Effector memory CD4-positive, alpha-beta T cell (primary cell): ENCODE measurements around the gene RPL7A.
"Not testable (repeated sequence)": the region's sequence is repeated elsewhere in the genome, so short reads cannot be mapped to it uniquely, and the experiment has no call there.

Experiments
- DNase-seq, 3 donors: peaks; one replicate each; pipeline ENCODE4 v3.0.0-alpha.2; 2020
- H3K27ac ChIP-seq: 2 replicates; pipeline ENCODE4 v1.7.0; 2013; ENCODE audit warnings: mild to moderate bottlenecking, low read length, moderate library complexity; ENCODE audit not compliant: insufficient read depth, poor library complexity, severe bottlenecking
- H3K27me3 ChIP-seq: replicated peaks from 2 replicates; pipeline ENCODE4 v1.7.0; 2013; ENCODE audit warnings: mild to moderate bottlenecking, low read length; ENCODE audit not compliant: insufficient read depth, control insufficient read depth, poor library complexity, severe bottlenecking
- H3K36me3 ChIP-seq: 2 replicates; pipeline ENCODE4 v1.7.0; 2013; ENCODE audit warnings: mild to moderate bottlenecking, low read length, moderate library complexity; ENCODE audit not compliant: control insufficient read depth, insufficient read depth
- H3K4me1 ChIP-seq: 2 replicates; pipeline ENCODE4 v1.7.0; 2013; ENCODE audit warnings: low read length, mild to moderate bottlenecking; ENCODE audit not compliant: control insufficient read depth, insufficient read depth, poor library complexity, severe bottlenecking
- H3K4me3 ChIP-seq: 2 replicates; pipeline ENCODE4 v1.7.0; 2013; ENCODE audit warnings: low read length, low read depth, mild to moderate bottlenecking; ENCODE audit not compliant: insufficient read depth, poor library complexity, severe bottlenecking
- H3K9me3 ChIP-seq: 2 replicates; pipeline ENCODE4 v1.7.0; 2013; ENCODE audit warnings: mild to moderate bottlenecking, low read length, moderate library complexity; ENCODE audit not compliant: control insufficient read depth

The RPL7A gene

DNA sequence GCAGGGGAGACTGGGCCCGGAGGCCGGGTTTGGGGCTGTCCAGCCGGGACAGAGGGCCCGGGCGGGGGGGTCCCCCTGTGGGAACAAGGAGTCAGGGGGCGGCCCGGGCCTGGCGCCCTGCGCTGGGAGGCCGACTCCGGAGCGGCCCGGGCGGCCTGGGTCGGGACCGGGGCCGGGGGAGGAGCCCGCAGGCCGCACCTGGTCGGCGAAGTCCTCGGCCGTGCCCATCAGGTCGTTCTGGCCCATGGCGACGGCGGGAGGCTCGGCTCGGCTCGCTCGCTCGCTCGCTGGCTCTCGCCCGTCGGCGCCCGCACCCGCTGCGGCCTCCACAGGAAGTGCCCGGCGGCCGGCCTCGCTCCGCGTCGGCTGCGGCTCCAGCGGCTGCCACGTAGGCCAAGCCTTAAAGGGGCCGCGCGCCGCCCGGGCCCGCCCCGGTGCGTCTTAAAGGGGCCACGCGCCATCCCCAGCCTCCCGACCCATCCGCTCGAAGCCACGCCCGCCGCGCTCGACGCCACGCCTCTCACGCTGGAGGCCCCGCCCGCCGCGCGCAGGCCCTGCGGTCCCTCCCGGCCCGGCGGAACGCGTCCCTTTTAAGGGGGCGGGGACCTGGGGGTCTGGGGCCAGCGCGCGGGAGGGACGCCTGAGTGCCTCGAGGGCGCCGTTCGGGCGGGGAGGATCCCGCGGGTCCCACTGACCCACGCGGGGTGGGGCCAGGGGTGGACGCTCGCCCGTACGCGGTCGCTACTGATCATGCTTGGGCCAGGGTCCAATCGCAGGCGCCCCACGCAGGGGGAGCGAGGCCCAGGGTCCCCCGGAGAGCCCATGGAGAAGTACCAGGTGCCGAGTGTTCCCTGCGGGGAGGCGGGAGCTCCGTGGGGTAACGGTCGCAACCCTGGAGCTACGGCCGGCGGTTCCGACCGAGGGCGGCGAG, 28.0 kb downstream of the RPL7A start, which contains the start of the genes STKLD1 and SURF4:
TSS of gene STKLD1 (plus strand) at position 643 of the 931 bp plus-strand sequence. CDS start at position 751, 108 bp downstream.
TSS of gene SURF4 (minus strand) at position 337 of the 931 bp plus-strand sequence. CDS start at position 246, 91 bp downstream.
- peak within 1 kb of the TSS; percentile 92 for H3K27ac ChIP-seq
- no peaks in the 10 kb centered on the region for H3K36me3 ChIP-seq
- no peaks in the 10 kb centered on the region for H3K27me3 ChIP-seq
- peak within 1 kb of the TSS; percentile 71 for H3K4me3 ChIP-seq
- DNase-seq = peak; percentile 87 to 88 (median 87)
- peaks cover 40% of the 10 kb centered on the region for H3K4me1 ChIP-seq
- H3K9me3 ChIP-seq = no peaks in the 10 kb centered on the region

DNA sequence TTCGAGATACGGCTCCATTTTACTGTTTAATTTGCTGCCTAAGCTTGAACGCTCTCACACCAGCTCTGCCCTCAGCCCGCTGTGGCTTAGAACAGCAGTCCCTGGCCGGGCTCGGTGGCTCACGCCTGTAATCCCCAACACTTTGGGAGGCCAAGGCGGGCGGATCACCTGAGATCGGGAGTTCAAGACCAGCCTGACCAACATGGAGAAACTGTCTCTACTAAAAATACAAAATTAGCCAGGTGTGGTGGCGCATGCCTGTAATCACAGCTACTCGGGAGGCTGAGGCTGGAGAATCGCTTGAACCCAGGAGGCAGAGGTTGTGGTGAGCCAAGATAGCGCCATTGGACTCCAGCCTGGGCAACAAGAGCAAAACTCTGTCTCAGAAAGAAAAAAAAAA, 29.3 kb downstream of the RPL7A start:
- not testable (repeated sequence) for H3K4me3 ChIP-seq, H3K36me3 ChIP-seq, DNase-seq, H3K27ac ChIP-seq, H3K9me3 ChIP-seq, H3K27me3 ChIP-seq
- peaks cover 27% of the 10 kb centered on the region for H3K4me1 ChIP-seq

DNA sequence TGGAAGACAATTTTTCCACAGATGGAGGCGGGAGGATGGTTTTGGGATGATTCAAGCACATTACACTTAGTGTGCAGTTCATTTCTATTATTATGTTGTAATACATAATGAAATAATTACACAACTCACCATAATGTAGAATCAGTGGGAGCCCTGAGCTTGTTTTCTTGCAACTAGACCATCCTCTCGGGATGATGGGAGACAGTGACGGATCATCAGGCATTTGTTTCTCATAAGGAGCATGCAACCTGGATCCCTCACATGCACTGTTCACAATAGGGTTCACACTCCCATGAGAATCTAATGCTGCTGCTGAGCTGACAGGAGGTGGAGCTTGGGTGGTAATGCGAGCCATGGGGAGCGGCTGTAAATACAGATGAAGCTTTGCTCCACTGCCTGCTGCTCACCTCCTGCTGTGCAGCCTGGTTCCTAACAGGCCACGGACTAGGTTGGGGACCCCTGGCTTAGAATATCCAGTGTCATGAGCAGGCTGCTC, 29.8 kb downstream of the RPL7A start:
- peaks cover 22% of the 10 kb centered on the region for H3K4me1 ChIP-seq
- H3K27me3 ChIP-seq = no peaks in the 10 kb centered on the region
- DNase-seq = no peak
- no peaks in the 10 kb centered on the region for H3K9me3 ChIP-seq
- no peak overlapping the region for H3K4me3 ChIP-seq
- H3K27ac ChIP-seq = no peak overlapping the region
- no peaks in the 10 kb centered on the region for H3K36me3 ChIP-seq

DNA sequence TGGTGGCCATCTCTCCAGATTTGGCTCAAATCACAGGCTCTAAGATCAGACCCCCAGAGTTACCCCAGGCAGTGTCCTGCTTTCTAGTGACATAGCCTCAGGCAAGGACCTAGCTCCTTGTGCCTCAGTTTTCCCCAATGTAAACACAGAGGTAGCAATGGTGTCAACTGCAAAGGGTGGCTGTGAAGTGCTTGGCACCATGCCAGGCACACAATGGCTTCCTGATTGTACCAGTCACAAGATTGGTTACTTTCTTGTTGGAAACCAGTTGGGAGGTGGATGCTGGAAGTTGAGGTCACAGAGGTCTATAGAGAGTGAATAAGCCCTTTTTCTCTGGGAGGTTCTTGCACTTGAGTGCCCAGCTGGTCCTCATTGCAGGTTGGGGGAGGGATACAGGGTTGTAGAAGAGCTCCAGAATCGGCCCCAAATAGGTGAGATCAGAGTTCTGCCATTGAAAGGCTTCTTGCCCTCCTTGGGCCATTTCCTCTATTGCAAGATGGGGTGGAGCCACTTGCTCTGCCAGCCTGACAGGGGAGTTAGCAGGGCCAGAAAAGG, 30.5 kb downstream of the RPL7A start:
- no peaks in the 10 kb centered on the region for H3K36me3 ChIP-seq
- H3K4me3 ChIP-seq = no peak overlapping the region
- peaks cover 16% of the 10 kb centered on the region for H3K4me1 ChIP-seq
- DNase-seq = no peak
- no peak overlapping the region for H3K27ac ChIP-seq
- no peaks in the 10 kb centered on the region for H3K9me3 ChIP-seq
- H3K27me3 ChIP-seq = no peaks in the 10 kb centered on the region

DNA sequence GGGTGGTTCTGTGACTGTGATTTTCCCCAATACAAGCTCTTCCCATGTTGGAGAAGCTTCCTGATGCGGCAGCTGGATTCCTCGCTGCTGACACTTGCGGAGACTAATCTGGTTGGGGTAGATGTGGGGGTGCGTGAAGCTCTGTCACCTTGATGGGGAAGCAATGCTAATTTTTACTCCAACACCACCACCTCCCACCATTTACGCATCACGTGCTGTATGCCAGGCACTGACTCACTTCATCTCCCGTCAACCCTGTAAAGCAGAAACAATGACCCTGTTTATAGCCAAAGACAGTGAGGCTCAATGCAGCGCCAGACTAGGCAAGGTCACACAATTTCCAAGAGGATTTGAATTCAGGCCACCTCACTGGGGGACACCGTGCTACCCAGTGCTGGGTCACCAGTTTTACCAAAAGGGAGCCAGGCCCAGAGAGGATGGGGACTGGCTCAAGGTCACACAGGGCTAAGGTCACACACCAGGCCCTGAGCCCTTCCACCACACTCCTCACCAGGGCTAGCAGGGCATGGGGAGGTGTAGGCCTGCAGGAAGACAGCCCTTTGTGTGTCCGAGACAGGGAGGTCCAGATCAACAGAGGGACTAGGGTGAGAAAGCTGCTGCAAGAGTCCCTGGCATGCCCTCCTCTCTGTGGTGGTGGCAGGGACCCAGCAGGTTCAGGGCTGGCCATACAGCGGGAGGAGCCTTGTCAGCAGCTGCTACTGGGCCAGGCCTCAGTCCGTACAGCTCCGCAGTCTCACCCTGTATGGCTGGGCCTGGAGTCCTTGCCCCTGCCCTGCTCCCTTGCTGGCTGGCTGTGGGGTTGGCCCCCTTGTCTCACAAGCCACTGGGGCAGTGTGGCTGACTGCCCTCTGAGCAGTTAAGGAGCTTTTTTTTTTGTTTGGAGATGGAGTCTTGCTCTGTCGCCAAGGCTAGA, 31.4 kb downstream of the RPL7A start:
- Histone ChIP-seq H3K27me3 (no peaks in the 10 kb centered on the region), H3K4me3 (no peak overlapping the region)

DNA sequence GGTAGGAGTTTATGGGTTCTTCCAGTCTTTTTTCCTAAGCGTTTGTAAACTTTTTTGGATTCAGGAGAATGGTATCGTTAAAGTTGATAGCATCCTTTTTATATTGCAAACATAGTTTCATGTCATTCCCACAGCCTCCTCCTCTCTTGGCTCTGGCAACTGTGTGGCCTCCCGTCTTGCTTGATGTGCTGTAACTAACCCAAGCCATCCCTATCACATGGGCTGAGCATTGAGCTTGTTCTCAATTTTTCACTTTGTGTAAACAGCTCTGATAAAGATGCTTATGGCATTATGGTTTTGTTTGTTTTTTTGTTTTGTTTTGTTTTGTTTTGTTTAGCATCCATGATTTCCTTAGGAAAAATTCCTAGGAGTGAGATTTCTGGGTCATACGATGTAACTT, 32.7 kb downstream of the RPL7A start:
- H3K4me3 ChIP-seq = no peak overlapping the region
- no peak overlapping the region for H3K27ac ChIP-seq
- no peaks in the 10 kb centered on the region for H3K9me3 ChIP-seq
- no peaks in the 10 kb centered on the region for H3K27me3 ChIP-seq
- H3K36me3 ChIP-seq = no peaks in the 10 kb centered on the region
- H3K4me1 ChIP-seq = peaks cover 7% of the 10 kb centered on the region
- DNase-seq = no peak

More for the DNA sequence above, 31.4 kb downstream of the RPL7A start:
- Histone ChIP-seq H3K4me1 (peaks cover 7% of the 10 kb centered on the region), H3K9me3 (no peaks in the 10 kb centered on the region), H3K27ac (no peak overlapping the region), H3K36me3 (no peaks in the 10 kb centered on the region)
- no peak for DNase-seq

DNA sequence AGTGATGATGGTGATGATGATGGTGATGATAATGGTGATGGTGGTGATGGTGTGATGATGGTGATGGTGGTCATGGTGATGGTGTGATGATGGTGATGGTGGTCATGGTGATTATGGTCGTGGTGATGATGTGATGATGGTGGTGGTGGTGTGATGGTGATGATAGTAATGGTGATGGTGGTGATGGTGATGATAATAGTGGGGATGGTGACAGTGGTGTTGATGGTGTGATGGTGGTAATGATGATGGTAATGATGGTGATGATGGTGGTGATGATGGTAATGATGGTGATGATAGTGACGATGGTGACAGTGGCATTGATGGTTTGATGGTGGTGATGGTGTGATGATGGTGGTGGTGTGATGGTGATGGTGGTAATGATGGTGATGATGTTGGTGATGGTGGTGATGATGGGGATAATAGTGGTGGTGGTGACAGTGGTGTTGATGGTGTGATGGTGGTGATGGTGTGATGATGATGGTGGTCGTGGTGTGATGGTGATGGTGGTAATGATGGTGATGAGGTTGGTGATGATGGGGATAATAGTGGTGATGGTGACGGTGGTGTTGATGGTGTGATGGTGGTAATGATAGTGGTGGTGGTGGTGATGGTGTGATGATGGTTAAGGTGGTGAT, 34.6 kb downstream of the RPL7A start:
- no peaks in the 10 kb centered on the region for H3K36me3 ChIP-seq
- no peak overlapping the region for H3K4me3 ChIP-seq
- H3K9me3 ChIP-seq = no peaks in the 10 kb centered on the region
- H3K27ac ChIP-seq = no peak overlapping the region
- no peak for DNase-seq
- no peaks in the 10 kb centered on the region for H3K27me3 ChIP-seq
- no peaks in the 10 kb centered on the region for H3K4me1 ChIP-seq

DNA sequence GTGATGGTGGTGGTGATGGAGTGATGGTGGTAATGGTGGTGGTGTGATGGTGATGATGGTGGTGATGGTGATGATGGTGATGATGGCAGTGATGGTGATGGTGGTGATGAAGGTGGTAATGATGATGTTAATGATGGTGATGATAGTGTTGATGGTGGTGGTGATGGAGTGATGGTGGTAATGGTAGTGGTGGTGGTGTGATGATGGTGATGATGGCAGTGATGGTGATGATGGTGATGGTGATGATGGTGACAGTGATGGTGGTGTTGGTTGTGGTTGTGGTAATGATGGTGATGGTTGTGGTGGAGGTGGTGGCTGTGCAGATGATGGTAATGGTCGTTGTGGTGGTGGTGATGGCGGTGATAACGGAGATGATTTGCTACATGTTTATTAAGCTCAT, 35.4 kb downstream of the RPL7A start:
- DNase-seq = no peak
- Histone ChIP-seq H3K4me1 (no peaks in the 10 kb centered on the region), H3K4me3 (no peak overlapping the region), H3K27me3 (no peaks in the 10 kb centered on the region), H3K36me3 (no peaks in the 10 kb centered on the region), H3K9me3 (no peaks in the 10 kb centered on the region), H3K27ac (no peak overlapping the region)

DNA sequence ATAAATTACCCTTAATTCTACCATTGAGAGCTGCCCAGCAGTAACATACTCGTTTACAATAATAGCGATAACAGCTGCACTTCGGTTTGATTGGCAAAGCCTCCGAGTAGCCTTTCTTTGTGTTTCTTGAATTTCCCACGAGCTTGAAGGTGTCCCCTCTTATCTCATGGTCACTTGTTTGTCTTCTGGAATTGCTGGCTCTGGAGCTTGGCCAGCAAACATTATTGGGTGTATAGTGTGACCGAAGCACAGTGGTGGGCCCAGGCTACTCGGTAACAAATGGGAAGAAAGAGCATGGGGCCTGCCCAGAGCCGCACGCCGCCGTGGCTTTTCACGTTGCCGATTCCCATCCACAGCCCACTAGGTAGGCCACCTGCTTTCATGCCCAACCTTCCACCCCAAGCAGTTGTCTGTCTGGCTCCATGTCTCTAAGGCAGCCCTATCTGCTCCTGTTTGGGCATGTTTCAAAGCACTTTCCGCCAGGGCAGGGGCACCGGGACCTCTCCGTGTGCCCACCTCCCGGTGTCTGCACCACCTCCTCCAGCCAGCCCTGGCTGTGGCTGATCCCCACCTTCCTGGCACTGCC, 36.8 kb downstream of the RPL7A start:
- Histone ChIP-seq H3K27me3 (no peaks in the 10 kb centered on the region), H3K4me3 (no peak overlapping the region), H3K36me3 (no peaks in the 10 kb centered on the region), H3K9me3 (no peaks in the 10 kb centered on the region), H3K27ac (no peak overlapping the region), H3K4me1 (no peaks in the 10 kb centered on the region)
- no peak for DNase-seq
